ENCODE measurements around the gene ABCA2. TPM values are rescaled to one million over a fixed set of nuclear protein-coding genes. Genes with fewer than 3 reads are reported as not detected.

The ABCA2 gene
- total and polyA plus RNA-seq, 9 of the 15 experiments (the other 6 are each of a cell fraction or from before 2014, with no cell fraction given), result 0.69 to 16.3 (median 6.1) TPM; not detected in 2

GRCh38 chr9:137046088-137046787, 18.2 kb upstream of the ABCA2 start, which contains the start of gene NPDC1 (continued):
- TF ChIP-seq DEAF1 (CRISPR knock-in tag; IDR thresholded peaks at IDR 0.05), result peak; percentile 29; the same call in 1 of the 2 replicates
- TF ChIP-seq MAFG (tag; conservative IDR thresholded peaks at IDR 0.05), result no peak
- no peak for TF ChIP-seq FUS (optimal IDR thresholded peaks at IDR 0.05; ENCODE audit: low read depth, low read length)
- TF ChIP-seq ATF3 (IDR thresholded peaks at IDR 0.05), result no peak
- TF ChIP-seq ATF3 (CRISPR knock-in tag; conservative IDR thresholded peaks at IDR 0.05), result no peak
- TF ChIP-seq MCM5 (IDR thresholded peaks at IDR 0.05; ENCODE audit: low read depth), result no peak
- TF ChIP-seq SAP30 (IDR thresholded peaks at IDR 0.05; ENCODE audit: borderline replicate concordance, insufficient read depth, low read depth, low read length, poor library complexity, severe bottlenecking), result peak; percentile 38
- no peak for TF ChIP-seq MTA1 (IDR thresholded peaks at IDR 0.05; ENCODE audit: borderline replicate concordance)
- no peak for TF ChIP-seq TSHZ1 (CRISPR knock-in tag; IDR thresholded peaks at IDR 0.05)
- TF ChIP-seq SNAPC5 (CRISPR knock-in tag; IDR thresholded peaks at IDR 0.05), result no peak
- peak in 1 of 2 experiments; percentile 54; a peak in 1 of 4 replicates for TF ChIP-seq MNT (conservative IDR thresholded peaks at IDR 0.05)
- TF ChIP-seq THAP12 (CRISPR knock-in tag; IDR thresholded peaks at IDR 0.05), result peak; percentile 43; the same call in 1 of the 2 replicates
- no peak for TF ChIP-seq ZNF274 (IDR thresholded peaks at IDR 0.05; ENCODE audit: borderline replicate concordance, low read depth, low read length)
- TF ChIP-seq RBM17 (IDR thresholded peaks at IDR 0.05; ENCODE audit: borderline replicate concordance, low read depth, low read length), result no peak
- TF ChIP-seq SETDB1 (IDR thresholded peaks at IDR 0.05; ENCODE audit: low read length), result no peak
- TF ChIP-seq KDM1A (IDR thresholded peaks at IDR 0.05), result no peak
- no peak for TF ChIP-seq GABPB2 (CRISPR knock-in tag; conservative IDR thresholded peaks at IDR 0.05)
